ENCODE results near the gene HOXB6. TPM values are rescaled to one million over a fixed set of nuclear protein-coding genes. Genes with fewer than 3 reads are reported as not detected.

HOXB6 gene
- 3.1 to 5.7 TPM (median 4.1 TPM) in 5 replicates for total RNA-seq (2022; extraction: Qiagen RNA extraction)

GRCh38 chr17:48604770-48605329 is at the start of gene HOXB6:
Gene HOXB6 (minus strand): TSS chr17:48604986. CDS start chr17:48598150, 6,836 bp downstream.

GRCh38 chr17:48626245-48627117 is 21.7 kb upstream of the HOXB6 start, which contains the start of gene HOXB9:
Gene HOXB9 (minus strand): TSS chr17:48626358. CDS start chr17:48626269, 89 bp downstream.

GRCh38 chr17:48615047-48615962 is 10.5 kb upstream of the HOXB6 start, which contains the start of gene HOXB8:
Gene HOXB8 (minus strand): TSS chr17:48615292. CDS start chr17:48614704, 588 bp downstream.

GRCh38 chr17:48610282-48611211 is 5.8 kb upstream of the HOXB6 start, which contains the start of gene HOXB7:
Gene HOXB7 (minus strand): TSS chr17:48611017. CDS start chr17:48610918, 99 bp downstream.

GRCh38 chr17:48593126-48593829 is 11.5 kb downstream of the HOXB6 start, which contains the start of gene HOXB5:
Gene HOXB5 (minus strand): TSS chr17:48593779. CDS start chr17:48593682, 97 bp downstream.

GRCh38 chr17:48589831-48590606 is 14.8 kb downstream of the HOXB6 start, which contains the start of gene HOXB3:
Gene HOXB3 (minus strand): TSS chr17:48590241. CDS start chr17:48552474, 37,767 bp downstream.

GRCh38 chr17:48577946-48578615 is 26.7 kb downstream of the HOXB6 start, which contains the start of gene HOXB4:
Gene HOXB4 (minus strand): TSS chr17:48578350. CDS start chr17:48578319, 31 bp downstream.

Other genes with a start within 250 kb of the HOXB6 start
- gene SKAP1, start 174.8 kb downstream of the HOXB6 start, total RNA-seq (2022; extraction: Qiagen RNA extraction): 0.17 TPM in 1 of 5 replicates, not detected in the others
- not detected in 5 replicates for gene HOXB1, start 74.0 kb downstream of the HOXB6 start, total RNA-seq (2022; extraction: Qiagen RNA extraction)
- 0.30 to 0.72 TPM (median 0.61 TPM) in 5 replicates for gene HOXB2, start 59.9 kb downstream of the HOXB6 start, total RNA-seq (2022; extraction: Qiagen RNA extraction)
- gene HOXB4, start 26.6 kb downstream of the HOXB6 start, total RNA-seq (2022; extraction: Qiagen RNA extraction): 0.09 to 0.16 TPM (median 0.13 TPM) in 5 replicates
- gene HOXB3, start 14.7 kb downstream of the HOXB6 start, total RNA-seq (2022; extraction: Qiagen RNA extraction): 3.1 to 5.3 TPM (median 5.0 TPM) in 5 replicates
- gene HOXB5, start 11.2 kb downstream of the HOXB6 start, total RNA-seq (2022; extraction: Qiagen RNA extraction): 1.5 to 2.3 TPM (median 1.9 TPM) in 5 replicates
- gene HOXB7, start 6.0 kb upstream of the HOXB6 start, total RNA-seq (2022; extraction: Qiagen RNA extraction): 28.6 to 32.1 TPM (median 31.4 TPM) in 5 replicates
- gene HOXB8, start 10.3 kb upstream of the HOXB6 start, total RNA-seq (2022; extraction: Qiagen RNA extraction): 5.8 to 7.1 TPM (median 6.7 TPM) in 5 replicates
- gene HOXB9, start 21.4 kb upstream of the HOXB6 start, total RNA-seq (2022; extraction: Qiagen RNA extraction): 6.6 to 7.3 TPM (median 6.9 TPM) in 5 replicates
- not detected in 5 replicates for gene PRAC1, start 117.5 kb upstream of the HOXB6 start, total RNA-seq (2022; extraction: Qiagen RNA extraction)
- not detected in 5 replicates for gene PRAC2, start 118.2 kb upstream of the HOXB6 start, total RNA-seq (2022; extraction: Qiagen RNA extraction)
- gene HOXB13, start 123.8 kb upstream of the HOXB6 start, total RNA-seq (2022; extraction: Qiagen RNA extraction): 1.7 to 2.2 TPM (median 2.1 TPM) in 5 replicates
- gene TTLL6, start 212.2 kb upstream of the HOXB6 start, total RNA-seq (2022; extraction: Qiagen RNA extraction): 0.54 to 0.99 TPM (median 0.56 TPM) in 5 replicates
- gene CALCOCO2, start 226.0 kb upstream of the HOXB6 start, total RNA-seq (2022; extraction: Qiagen RNA extraction): 69.9 to 109 TPM (median 81.0 TPM) in 5 replicates